Neural cell (in vitro differentiated cells): ENCODE measurements around the gene KDM1B. TPM values are rescaled to one million over a fixed set of nuclear protein-coding genes. Genes with fewer than 3 reads are reported as not detected.

Experiments used
- H2AFZ ChIP-seq: fragments of 200-600, 300-800 bp; sonication (generic), shearing (Covaris generic); 2 replicates; pipeline ENCODE4 v1.6.0; 2014; ENCODE audit warnings: low read depth, mild to moderate bottlenecking, antibody characterized with exemption, low read length, moderate library complexity
- H3F3A ChIP-seq: fragments of 200-600 bp; shearing (Covaris generic); 2 replicates; pipeline ENCODE4 v1.6.1; 2016; ENCODE audit warnings: mild to moderate bottlenecking, moderate library complexity, mixed read lengths, antibody characterized with exemption, low read length; ENCODE audit not compliant: insufficient read depth, poor library complexity, severe bottlenecking
- H3K27ac ChIP-seq: fragments of 200-600, 300-800 bp; sonication (generic), shearing (Covaris generic); 2 replicates; pipeline ENCODE4 v1.5.1; 2014; ENCODE audit warnings: mild to moderate bottlenecking, low read length, moderate library complexity
- H3K27me3 ChIP-seq: fragments of 300-800, 200-600 bp; sonication (generic), shearing (Covaris generic); 2 replicates; pipeline ENCODE4 v1.6.0; 2014; ENCODE audit warnings: mild to moderate bottlenecking, low read depth, low read length, moderate library complexity; ENCODE audit not compliant: insufficient read depth
- H3K36me3 ChIP-seq: fragments of 300-800, 200-600 bp; sonication (generic), shearing (Covaris generic); 2 replicates; pipeline ENCODE4 v1.5.1; 2014; ENCODE audit warnings: mild to moderate bottlenecking, antibody characterized with exemption, low read length, moderate library complexity; ENCODE audit not compliant: insufficient read depth
- H3K4me2 ChIP-seq: fragments of 300-800, 200-600 bp; sonication (generic), shearing (Covaris generic); 2 replicates; pipeline ENCODE4 v1.6.0; 2014; ENCODE audit warnings: mild to moderate bottlenecking, low read length
- H3K4me3 ChIP-seq: fragments of 300-800, 200-600 bp; sonication (generic), shearing (Covaris generic); 2 replicates; pipeline ENCODE4 v1.5.1; 2014; ENCODE audit warnings: mild to moderate bottlenecking, low read length, moderate library complexity
- H3K79me2 ChIP-seq: fragments of 200-600 bp; shearing (Covaris generic); replicated peaks from 2 replicates; pipeline ENCODE4 v1.6.0; 2014; ENCODE audit warnings: mild to moderate bottlenecking, low read length, moderate library complexity; ENCODE audit not compliant: insufficient read depth
- H3K9ac ChIP-seq: fragments of 300-800, 200-600 bp; sonication (generic), shearing (Covaris generic); 2 replicates; pipeline ENCODE4 v1.6.1; 2016; ENCODE audit warnings: mild to moderate bottlenecking, low read length, mixed read lengths
- H3K9me2 ChIP-seq: fragments of 200-600 bp; shearing (Covaris generic); 2 replicates; pipeline ENCODE4 v1.6.1; 2016; ENCODE audit warnings: mild to moderate bottlenecking, low read length, mixed read lengths; ENCODE audit not compliant: insufficient read depth
- H3K9me3 ChIP-seq: fragments of 200-600, 300-800 bp; sonication (generic), shearing (Covaris generic); 2 replicates; pipeline ENCODE4 v1.6.1; 2016; ENCODE audit warnings: mild to moderate bottlenecking, mixed run types, low read length, moderate library complexity, mixed read lengths
- H4K20me1 ChIP-seq: fragments of 200-600 bp; shearing (Covaris generic); 2 replicates; pipeline ENCODE4 v1.6.1; 2016; ENCODE audit warnings: mild to moderate bottlenecking, mixed run types; ENCODE audit not compliant: insufficient read depth
- EP300 ChIP-seq: fragments of 450-650 bp; conservative IDR thresholded peaks from 2 replicates; pipeline ENCODE4 v1.6.1; 2014; ENCODE audit warnings: antibody characterized with exemption, mild to moderate bottlenecking, moderate library complexity; ENCODE audit not compliant: poor library complexity, severe bottlenecking
- EZH2 ChIP-seq: fragments of 200-600, 300-800 bp; shearing (Covaris generic), sonication (generic); IDR thresholded peaks from 2 replicates; pipeline ENCODE4 v1.6.1; 2014; ENCODE audit warnings: antibody characterized with exemption, low read length, borderline replicate concordance, mild to moderate bottlenecking; ENCODE audit not compliant: insufficient read depth, poor library complexity, severe bottlenecking
- MXI1 ChIP-seq: fragments of 450-650 bp; conservative IDR thresholded peaks from 2 replicates; pipeline ENCODE4 v1.6.1; 2014; ENCODE audit warnings: antibody characterized with exemption, mild to moderate bottlenecking; ENCODE audit not compliant: poor library complexity, severe bottlenecking
- POLR2AphosphoS5 ChIP-seq: IDR thresholded peaks from 2 replicates; pipeline ENCODE4 v1.6.1; 2012
- RAD21 ChIP-seq: fragments of 450-650 bp; conservative IDR thresholded peaks from 2 replicates; pipeline ENCODE4 v1.6.1; 2014; ENCODE audit warnings: antibody characterized with exemption, mild to moderate bottlenecking, moderate library complexity
- SMC3 ChIP-seq: fragments of 450-650 bp; conservative IDR thresholded peaks from 2 replicates; pipeline ENCODE4 v1.6.1; 2014; ENCODE audit warnings: antibody characterized with exemption, mild to moderate bottlenecking, moderate library complexity; ENCODE audit not compliant: poor library complexity
- TAF1 ChIP-seq: IDR thresholded peaks from 2 replicates; pipeline ENCODE4 v1.6.1; 2012; ENCODE audit warnings: low read depth
- polyA plus RNA-seq: library from polyadenylated mRNA; depleted of rRNA; stranded (reverse); fragments of >200 nt; gene quantifications from 2 replicates; pipeline ENCODE4 v1.2.3, GENCODE V29; 2014
- TF ChIP-seq, protein P1 (sequence below): fragments of 450-650 bp; IDR thresholded peaks from 2 replicates; pipeline ENCODE4 v1.5.1; 2014; ENCODE audit warnings: antibody characterized with exemption, mild to moderate bottlenecking, moderate library complexity; ENCODE audit not compliant: poor library complexity, severe bottlenecking
- TF ChIP-seq, protein P2 (sequence below): IDR thresholded peaks from 2 replicates; pipeline ENCODE4 v1.6.1; 2012; ENCODE audit warnings: borderline replicate concordance

Gene KDM1B
- polyA plus RNA-seq, 1 donor from 2014 or later, result 24.5 TPM

DNA sequence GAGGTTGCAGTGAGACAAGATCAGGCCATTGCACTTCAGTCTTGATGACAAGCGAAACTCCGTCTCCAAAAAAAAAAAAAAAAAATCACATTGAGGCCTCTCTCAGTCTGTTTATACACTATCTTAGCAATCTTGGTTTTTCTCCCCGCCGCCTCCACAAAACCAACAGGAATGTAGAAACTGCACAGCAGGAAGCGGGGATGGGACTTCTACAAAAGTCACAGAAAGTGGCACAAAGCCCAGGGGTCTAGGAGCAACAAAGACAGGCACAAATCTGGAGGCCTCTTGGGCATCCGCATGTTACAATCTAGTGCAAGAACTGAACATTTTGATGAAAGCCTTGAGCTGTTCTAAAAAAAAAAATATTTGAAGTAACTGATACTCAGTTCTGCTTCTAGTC, 48.6 kb downstream of the KDM1B start:
- no peak overlapping the region for H3K27ac ChIP-seq
- H3K9me3 ChIP-seq, result no peaks in the 10 kb centered on the region
- H4K20me1 ChIP-seq, result no peaks in the 10 kb centered on the region
- H3K36me3 ChIP-seq, result peaks cover 5% of the 10 kb centered on the region
- H3K27me3 ChIP-seq, result no peaks in the 10 kb centered on the region
- no peak overlapping the region for H2AFZ ChIP-seq
- H3K79me2 ChIP-seq, result no peaks in the 10 kb centered on the region
- H3K9me2 ChIP-seq, result no peaks in the 10 kb centered on the region
- H3K4me3 ChIP-seq, result no peak overlapping the region
- no peak overlapping the region for H3K4me2 ChIP-seq
- H3K9ac ChIP-seq, result no peak overlapping the region
- H3F3A ChIP-seq, result no peaks in the 10 kb centered on the region
- no peak for TF ChIP-seq POLR2AphosphoS5
- no peak for TF ChIP-seq MXI1
- TF ChIP-seq TAF1, result no peak
- TF ChIP-seq, protein P1, sequence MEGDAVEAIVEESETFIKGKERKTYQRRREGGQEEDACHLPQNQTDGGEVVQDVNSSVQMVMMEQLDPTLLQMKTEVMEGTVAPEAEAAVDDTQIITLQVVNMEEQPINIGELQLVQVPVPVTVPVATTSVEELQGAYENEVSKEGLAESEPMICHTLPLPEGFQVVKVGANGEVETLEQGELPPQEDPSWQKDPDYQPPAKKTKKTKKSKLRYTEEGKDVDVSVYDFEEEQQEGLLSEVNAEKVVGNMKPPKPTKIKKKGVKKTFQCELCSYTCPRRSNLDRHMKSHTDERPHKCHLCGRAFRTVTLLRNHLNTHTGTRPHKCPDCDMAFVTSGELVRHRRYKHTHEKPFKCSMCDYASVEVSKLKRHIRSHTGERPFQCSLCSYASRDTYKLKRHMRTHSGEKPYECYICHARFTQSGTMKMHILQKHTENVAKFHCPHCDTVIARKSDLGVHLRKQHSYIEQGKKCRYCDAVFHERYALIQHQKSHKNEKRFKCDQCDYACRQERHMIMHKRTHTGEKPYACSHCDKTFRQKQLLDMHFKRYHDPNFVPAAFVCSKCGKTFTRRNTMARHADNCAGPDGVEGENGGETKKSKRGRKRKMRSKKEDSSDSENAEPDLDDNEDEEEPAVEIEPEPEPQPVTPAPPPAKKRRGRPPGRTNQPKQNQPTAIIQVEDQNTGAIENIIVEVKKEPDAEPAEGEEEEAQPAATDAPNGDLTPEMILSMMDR, result no peak
- TF ChIP-seq EP300, result no peak
- TF ChIP-seq EZH2, result no peak
- no peak for TF ChIP-seq SMC3
- TF ChIP-seq, protein P2, sequence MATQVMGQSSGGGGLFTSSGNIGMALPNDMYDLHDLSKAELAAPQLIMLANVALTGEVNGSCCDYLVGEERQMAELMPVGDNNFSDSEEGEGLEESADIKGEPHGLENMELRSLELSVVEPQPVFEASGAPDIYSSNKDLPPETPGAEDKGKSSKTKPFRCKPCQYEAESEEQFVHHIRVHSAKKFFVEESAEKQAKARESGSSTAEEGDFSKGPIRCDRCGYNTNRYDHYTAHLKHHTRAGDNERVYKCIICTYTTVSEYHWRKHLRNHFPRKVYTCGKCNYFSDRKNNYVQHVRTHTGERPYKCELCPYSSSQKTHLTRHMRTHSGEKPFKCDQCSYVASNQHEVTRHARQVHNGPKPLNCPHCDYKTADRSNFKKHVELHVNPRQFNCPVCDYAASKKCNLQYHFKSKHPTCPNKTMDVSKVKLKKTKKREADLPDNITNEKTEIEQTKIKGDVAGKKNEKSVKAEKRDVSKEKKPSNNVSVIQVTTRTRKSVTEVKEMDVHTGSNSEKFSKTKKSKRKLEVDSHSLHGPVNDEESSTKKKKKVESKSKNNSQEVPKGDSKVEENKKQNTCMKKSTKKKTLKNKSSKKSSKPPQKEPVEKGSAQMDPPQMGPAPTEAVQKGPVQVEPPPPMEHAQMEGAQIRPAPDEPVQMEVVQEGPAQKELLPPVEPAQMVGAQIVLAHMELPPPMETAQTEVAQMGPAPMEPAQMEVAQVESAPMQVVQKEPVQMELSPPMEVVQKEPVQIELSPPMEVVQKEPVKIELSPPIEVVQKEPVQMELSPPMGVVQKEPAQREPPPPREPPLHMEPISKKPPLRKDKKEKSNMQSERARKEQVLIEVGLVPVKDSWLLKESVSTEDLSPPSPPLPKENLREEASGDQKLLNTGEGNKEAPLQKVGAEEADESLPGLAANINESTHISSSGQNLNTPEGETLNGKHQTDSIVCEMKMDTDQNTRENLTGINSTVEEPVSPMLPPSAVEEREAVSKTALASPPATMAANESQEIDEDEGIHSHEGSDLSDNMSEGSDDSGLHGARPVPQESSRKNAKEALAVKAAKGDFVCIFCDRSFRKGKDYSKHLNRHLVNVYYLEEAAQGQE, result no peak
- no peak for TF ChIP-seq RAD21

DNA sequence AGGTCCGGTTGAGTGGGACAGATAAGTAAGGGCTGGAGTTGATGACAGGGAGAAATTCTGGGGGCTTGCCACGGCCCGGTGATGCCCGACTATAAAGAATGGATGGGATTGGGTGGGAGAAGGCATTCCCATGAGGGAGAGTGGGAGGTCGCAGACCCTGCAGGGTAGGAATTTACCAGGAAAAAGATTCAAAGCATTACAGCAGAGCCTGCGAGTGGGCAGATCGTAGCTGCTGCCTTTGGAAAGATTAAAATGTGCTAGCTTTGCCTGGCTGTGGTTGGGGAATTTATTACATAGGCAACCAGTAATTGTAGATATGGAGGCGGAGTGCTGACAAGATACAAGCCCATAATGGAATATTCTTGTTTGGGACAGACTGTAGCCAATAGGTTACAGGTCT, 49.5 kb downstream of the KDM1B start:
- Histone ChIP-seq H3K27me3 (no peaks in the 10 kb centered on the region), H3K27ac (no peak overlapping the region), H4K20me1 (no peaks in the 10 kb centered on the region), H3F3A (no peaks in the 10 kb centered on the region), H2AFZ (no peak overlapping the region), H3K9me2 (no peaks in the 10 kb centered on the region), H3K4me3 (no peak overlapping the region), H3K9ac (no peak overlapping the region), H3K4me2 (no peak overlapping the region), H3K9me3 (no peaks in the 10 kb centered on the region), H3K79me2 (no peaks in the 10 kb centered on the region), H3K36me3 (peaks cover 5% of the 10 kb centered on the region)
- TF ChIP-seq EZH2 (no peak), POLR2AphosphoS5 (no peak), SMC3 (no peak), RAD21 (no peak), TAF1 (no peak), MXI1 (no peak), EP300 (no peak)
- TF ChIP-seq, protein P1, result no peak
- TF ChIP-seq, protein P2, result no peak
